Measurements from ENCODE around the gene ZFP64.

DNA sequence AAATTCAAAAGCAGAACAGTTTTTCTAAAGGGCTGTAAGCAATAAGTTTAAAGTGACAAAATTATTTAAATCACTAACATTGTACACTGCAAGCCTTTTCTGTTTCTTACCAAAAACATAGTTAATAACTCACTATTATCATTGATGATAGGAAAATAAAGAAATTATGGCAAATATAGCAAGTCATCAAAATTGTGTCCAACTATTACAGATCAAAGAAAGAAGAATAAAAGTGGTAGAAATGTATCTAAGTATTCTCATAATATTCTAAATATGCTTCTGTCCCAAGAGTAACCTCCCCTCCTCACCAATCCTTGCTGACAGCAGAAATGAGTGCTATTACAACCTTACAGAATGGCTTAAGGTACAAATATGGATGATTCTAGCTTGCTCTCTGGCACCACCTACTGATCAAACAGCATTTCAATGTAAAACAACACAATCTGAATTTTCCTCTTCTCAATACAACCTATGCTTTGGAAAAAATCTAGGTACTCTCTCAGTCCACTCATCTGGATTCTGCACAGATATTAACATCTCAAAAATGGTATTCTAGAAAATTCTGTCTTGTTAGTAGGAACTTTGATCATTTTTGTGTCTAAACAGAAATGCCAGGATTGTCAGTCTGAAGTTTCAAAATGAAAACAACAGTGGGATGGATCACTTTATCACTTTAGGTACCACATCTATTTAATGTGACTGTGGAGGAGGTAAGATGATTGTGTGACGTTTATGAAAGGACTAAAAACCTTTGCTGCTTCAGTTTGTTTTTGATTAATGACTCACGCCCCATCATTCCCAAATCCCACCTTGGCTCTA is 40.9 kb downstream of the ZFP64 start:
- TF ChIP-seq, protein P1, sequence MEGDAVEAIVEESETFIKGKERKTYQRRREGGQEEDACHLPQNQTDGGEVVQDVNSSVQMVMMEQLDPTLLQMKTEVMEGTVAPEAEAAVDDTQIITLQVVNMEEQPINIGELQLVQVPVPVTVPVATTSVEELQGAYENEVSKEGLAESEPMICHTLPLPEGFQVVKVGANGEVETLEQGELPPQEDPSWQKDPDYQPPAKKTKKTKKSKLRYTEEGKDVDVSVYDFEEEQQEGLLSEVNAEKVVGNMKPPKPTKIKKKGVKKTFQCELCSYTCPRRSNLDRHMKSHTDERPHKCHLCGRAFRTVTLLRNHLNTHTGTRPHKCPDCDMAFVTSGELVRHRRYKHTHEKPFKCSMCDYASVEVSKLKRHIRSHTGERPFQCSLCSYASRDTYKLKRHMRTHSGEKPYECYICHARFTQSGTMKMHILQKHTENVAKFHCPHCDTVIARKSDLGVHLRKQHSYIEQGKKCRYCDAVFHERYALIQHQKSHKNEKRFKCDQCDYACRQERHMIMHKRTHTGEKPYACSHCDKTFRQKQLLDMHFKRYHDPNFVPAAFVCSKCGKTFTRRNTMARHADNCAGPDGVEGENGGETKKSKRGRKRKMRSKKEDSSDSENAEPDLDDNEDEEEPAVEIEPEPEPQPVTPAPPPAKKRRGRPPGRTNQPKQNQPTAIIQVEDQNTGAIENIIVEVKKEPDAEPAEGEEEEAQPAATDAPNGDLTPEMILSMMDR (IDR thresholded peaks at IDR 0.05; ENCODE audit: low read depth, low read length, poor library complexity, severe bottlenecking), result peak; percentile 76
- TF ChIP-seq EZH2phosphoT487 (IDR thresholded peaks at IDR 0.05; ENCODE audit: borderline replicate concordance, low read length), result no peak
